ENCODE results near the gene BCAS3.

BCAS3 gene

DNA sequence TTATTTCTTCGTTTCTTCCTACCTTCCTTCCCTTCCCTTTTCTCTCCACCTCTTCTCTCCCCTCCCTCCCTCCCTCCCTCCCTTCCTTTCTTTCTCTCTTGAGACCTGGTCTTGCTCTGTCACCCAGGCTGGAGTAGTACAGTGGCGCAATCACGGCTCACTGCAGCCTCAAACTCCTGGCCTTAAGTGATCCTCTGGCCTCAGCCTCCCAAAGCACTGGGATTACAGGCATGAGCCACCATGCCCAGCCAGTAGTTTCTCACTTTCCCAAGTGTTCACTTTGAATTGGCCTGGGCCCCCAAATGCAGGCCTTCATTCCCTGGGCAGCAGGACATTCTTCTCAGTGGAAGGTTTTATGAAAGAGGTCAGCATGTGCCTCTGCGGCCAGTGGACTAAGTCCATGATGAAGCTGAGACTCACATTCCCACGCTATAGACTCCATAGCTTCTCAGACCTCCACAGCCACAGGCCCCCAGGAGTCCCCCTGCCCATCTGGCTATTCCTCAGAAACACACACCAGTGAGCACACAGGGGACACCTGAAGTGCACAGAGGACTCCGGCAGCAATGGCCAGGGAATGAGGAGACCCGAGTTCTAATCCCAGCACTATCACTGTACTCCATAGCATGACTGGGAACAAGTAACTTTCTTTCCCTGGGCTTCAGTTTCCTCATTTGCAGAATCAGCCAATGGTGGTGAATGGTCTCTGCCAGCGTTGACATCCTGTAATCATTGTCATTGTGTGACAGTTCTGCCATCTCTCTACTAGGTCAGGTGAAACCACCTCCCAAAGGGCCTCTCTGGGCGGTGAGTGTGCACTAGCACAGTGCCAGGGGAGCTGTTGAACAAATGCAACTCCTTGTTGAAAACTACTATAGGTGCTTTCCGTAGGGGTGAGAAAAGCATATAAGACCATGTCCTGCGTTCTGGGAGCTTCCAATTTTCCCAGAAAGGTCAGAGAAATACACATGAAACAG is 652.8 kb downstream of the BCAS3 start:
- no peak for DNase-seq

DNA sequence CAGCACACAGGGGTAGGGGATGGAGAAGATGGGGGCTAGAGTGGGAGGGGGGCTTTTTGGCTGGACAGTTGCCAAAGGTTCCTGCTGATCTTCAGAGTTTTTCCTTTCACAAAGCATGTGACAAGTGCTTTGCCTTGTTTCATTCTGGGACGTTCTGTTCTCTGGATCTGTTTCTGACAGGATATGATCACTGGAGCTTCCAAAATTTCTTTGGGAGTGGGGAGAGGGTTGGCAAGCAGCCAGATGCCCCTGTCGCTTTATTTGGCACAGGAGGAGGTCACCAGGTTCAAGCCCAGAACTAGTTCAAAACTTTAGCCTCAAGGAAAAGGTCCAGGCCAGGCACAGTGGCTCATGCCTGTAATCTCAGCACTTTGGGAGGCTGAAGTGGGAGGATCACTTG is 653.5 kb downstream of the BCAS3 start:
- DNase-seq, result no peak

DNA sequence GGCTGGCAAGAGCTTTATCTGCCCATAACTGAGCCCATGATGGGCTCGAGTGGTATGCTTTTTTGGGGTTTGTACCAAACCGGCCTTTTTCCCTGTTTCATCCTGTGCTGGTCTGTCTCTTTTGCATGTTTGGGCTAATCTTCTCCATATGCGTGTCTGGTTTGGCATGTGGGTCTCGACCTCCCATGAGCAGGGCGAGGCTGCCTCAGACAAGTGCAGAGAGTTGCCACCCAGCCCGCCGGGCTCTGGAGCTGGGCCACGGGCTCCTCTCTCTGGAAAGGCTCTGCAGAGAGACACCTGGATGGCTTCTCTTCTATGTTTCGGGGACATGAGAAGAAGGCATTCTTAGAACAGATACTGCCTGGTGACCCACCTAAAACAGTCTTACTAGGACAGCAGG is 654.2 kb downstream of the BCAS3 start:
- DNase-seq, result no peak

DNA sequence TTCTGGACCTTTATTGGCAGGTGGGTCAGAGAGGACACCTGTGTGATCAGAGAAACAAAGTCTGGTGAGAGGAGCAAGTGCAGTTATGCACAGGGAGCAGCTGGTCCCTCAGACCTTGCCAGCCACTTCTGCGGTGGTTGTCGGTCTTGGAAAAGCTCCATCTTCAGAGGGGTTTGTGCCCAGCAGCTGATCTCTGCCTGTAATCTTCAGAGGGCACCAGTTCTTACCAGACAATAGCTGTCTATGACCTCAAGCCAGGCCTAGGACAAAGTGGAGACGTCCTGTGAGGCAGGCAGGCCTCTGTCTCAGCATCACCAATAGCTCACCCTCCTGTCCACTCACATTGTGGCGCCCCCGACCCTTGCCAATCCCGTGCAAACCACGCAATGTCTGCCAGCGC is 655.5 kb downstream of the BCAS3 start:
- no peak for DNase-seq

DNA sequence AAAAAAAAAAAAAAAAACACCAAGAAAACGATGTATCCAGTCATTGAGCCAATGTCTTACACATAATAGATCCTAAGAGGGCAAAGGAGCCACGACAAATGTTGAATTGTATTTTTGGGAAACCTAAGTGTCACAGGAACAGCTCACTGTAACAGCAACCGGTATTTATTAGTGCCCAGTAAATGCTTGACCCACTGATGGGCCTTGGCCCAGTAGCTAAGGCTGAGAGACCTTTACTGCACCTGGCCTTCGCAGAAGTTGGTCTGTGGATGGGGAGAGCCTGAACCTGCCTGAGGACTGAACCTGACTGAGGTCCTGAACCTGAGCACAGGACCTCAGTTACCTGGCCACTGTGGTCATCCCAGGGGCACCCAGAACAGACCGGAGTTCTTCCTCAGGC is 657.0 kb downstream of the BCAS3 start:
- DNase-seq, result no peak

DNA sequence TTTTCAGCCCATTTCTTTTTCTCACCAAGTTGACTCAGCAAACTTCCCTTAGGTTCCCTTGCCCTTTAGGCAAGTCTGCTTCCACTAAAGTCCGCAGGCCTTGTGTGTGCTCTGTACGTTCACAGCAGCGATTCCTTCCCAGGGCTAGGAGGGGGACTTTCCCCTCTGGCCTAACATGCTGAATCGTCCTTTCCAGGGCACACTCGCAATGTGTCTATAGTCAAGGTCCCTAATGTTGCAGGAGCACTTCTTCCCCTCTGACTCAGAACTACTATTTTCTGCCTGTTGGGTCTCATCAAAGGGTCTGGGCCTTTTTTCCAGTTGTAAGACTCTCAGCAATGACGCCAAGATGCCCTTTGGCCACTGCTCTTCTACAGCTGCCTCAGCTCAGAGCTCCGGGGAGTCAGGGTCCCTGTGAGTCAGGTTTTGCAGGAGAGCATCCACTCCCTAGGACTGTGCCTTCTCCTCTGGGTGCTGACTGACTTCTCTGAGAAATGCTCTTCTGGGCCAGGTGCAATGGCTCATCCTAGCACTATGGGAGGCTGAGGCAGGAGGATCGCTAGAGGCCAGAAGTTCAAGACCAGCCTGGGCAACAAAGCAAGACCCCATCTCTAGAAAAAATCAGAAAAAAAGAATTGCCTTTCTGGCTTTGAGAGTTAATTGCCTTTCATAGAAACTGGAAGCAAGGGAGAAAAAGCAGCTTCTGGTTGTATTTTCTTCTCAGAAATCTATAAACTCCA is 657.6 kb downstream of the BCAS3 start:
- no peak for DNase-seq

DNA sequence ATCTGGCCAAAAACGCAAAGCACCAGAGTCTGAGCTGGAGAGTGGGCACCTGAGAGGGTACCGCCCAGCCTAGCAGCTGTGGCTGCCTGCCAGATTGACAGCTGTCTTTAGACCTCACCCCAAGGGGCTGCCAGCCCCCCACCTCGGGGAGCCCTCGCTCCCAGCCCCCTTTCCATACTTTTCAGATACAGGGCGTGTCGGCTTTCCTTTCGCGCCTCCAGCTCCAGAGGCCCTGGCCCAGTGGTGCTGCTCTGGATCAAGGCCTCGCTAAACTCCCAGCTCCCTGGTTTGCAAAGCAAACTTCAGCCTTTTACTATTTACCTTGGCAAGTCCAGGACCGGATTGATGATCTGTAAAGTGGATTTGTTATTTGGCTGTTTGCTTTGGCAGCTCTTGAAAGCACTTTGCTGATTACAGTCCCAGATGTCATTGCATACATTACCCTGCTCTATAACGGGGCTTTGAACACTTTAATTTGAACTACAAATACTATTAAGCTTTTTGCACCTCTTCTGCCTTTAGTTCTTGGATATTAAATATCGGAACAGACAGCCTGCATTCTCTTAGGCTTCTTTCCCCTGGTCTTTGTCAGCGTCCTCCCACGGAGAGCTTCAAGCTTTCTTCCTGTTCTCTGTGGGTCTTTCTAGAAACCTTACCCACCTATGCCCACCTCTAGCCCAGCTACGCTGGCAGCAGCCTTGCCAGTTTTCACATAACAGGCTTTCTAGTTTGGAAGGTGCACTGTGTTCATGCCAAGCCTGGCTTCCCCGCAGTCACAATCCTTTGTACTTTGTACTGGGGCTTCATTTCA is 658.4 kb downstream of the BCAS3 start:
- DNase-seq, result peak; percentile 98

DNA sequence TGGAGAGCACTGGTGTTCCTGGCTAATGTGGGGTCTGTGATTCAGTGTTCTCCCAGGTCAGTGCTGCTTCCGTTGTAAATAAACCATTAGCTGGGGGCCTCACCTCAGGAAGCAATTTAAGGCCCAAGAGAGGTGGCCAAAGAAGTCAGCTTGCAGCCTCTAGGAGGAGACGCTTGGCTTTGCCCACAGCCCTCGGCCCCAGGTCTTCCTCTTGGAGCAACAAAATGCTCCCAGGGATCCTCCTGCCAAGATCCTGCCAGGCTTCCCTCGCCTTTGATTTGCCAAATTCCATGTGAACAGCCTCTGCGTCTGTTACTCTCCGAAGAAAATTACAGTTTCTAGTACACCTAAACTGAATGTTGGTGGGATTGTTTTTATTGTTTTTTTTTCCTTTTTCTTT is 659.6 kb downstream of the BCAS3 start:
- DNase-seq, result no peak

DNA sequence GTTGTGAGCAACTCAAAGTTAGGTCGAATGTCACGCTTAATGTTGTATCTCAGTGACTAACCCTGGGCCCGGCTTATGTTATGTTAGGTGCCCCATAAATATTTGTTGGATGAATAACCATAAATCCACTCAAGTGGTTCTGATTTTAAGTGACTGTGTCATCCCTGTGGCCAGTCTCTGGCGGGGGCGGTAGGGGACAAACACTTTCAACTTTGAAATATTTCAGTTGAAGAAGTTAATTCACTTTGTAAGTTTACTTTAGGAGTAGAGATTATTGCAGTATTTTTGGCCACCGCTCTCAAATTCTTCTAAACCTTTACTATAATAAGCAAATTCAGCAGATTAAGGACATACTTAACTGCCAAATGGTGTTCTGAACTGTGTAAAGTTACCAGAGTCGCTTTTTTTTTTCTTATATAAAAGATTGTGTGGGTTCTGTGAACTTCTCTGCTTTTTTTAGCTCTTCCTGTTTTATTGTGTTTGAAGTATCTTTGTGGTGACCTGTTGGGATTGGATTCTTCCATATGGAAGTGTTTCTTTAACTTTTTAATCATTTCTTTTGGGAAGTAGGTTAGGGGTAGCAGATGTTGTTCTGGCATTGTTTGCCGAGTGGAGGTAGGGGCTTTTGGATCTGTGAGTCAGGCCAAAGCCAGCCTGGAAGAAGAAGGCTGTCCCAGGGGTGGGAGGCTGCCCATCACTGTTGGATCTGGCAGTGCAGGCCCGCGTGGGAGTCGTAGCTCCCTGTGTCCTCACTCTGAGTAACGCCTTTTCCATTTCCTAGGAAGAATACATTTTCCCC is 660.5 kb downstream of the BCAS3 start:
- DNase-seq, result no peak

DNA sequence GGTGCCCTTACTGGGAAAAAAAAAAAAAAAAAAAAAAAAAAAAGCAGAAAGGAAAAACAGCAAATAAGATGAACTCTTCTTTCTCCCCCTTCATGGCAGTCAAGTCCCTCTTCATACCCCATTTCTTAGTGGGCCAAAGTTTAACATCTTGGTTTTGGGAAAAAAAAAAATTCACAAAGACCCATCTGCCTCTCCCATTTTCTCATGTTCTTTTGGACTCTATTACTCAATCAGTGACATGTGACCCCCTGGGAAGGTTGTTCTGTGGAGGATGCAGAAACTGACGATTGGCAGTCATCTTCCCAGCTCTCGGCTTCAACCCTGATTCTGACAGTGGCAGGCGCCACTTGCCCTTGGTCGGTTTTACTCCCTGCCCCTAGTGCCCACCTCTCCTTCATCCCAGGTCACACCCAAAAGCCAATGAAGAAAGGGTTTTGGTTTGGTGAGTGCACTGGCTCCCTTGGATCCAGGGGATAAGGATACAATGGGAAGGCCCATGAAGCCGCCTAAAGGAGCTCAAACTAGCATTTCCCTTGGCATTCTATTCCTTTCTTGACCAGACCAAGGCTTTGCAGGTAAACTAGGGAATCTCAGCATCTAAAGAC is 661.3 kb downstream of the BCAS3 start:
- no peak for DNase-seq

DNA sequence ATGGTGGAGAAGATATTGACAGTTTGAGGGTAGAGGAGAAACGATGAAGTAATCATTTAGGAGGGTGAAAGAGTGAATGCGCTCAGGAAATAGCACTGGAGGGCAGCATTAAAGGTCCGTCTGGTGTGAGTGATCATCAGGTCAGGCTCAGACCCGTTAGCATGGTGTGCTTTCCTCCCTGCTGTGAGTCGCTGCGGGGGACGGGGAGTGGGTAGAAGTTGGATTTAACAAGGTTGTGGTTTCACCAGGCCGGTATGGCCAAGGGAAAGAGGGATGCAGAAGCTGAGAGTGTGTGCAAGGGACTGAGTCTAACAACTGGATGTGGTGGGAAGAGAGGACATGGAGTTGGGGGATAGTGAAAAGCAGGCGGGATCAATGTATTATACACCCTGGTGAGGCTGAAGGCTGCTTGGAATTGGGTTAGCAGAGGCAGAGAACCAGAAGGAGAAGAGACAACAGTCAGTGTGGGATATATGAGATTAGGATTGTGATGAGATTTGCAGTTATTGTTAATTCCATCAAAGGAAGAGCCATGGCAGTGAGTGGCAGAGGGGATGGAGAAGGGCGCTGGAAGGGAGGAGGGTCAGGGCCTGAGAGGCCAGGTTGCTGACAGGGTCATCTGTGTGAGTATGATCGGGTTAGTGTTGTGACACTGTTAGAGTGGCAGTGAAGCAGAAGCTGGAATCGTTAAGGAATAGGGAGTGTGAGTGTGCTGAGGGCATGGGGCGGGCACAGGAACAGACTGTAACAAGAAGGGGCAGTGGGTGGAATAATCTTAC is 663.0 kb downstream of the BCAS3 start:
- DNase-seq, result no peak

DNA sequence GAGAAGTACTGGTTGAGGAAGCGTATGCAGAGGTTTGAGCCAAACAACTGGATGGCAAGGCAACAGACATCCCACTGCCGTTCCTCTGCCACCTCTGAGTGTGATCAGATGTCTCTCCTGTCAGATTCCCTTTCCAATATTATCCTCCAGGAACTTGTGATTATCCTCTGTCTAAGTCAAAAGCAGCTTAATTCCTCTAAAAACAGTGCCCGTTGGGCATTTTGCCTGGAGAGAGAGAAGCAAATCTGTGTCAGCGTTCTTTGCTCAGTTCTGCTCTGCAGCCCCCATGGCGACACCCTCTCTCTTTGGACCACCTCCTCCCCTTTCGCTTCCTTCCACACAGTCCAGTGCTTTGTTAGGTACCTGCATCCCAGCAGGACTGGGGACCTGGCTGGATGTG is 665.9 kb downstream of the BCAS3 start:
- no peak for DNase-seq

DNA sequence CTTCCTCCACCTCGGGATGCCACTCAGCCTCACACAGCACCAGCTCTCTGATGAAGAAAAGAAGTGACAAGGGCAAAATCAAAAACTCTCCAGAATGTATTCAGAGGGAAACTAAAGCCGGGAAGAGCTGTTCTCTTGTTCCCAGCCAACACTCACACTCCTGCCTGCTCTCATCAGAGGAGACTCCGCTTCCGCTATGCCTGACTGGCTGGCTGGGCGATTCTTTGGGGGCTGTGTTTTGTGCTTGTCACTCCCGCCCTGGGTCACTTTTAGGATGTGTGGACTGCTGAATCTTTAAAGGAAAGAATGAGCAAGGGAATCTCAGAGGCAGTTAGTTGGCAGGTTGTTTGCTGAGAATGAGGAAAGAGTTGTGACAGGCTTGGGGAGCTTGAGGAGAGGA is 667.4 kb downstream of the BCAS3 start:
- DNase-seq, result no peak

DNA sequence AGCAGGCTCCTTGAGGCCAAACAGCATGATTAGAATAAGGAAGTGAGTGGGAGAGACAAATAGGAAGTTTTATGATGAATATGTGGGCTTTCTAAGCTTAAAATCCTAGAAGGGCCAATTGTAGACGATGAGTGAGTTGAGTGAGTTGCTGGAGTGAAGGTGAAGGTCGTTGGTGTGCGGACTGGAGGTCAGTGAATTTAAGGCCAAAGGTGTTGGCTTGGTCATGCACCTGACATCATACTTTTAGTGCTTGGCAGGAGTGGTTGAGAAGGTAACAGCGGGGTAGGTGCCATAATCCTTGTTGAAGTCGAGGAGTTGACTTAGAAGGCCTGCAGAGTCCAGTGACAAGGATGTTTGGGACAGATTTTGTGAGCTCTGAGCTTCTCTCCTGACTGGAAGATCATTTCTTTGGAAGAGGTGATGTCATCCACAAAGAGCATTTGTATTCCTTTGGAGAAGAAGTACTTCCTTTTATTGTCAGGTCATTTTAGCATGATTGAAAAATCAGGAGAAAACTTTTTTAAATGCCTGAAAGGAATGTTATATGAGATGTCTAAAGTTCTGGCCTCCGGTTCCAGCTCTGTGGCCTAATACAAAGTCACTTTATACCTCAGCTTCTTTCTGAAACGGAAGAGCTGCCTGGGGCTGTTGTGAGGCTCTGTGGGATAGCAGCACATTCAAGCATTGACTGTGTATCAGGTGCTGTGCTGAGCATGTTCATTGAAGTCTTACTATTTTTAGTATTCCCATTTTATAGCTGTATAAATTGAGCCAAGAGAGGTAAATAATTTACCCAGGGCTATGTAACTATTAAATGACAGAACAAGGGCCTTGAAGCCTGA is 668.4 kb downstream of the BCAS3 start:
- DNase-seq, result no peak

DNA sequence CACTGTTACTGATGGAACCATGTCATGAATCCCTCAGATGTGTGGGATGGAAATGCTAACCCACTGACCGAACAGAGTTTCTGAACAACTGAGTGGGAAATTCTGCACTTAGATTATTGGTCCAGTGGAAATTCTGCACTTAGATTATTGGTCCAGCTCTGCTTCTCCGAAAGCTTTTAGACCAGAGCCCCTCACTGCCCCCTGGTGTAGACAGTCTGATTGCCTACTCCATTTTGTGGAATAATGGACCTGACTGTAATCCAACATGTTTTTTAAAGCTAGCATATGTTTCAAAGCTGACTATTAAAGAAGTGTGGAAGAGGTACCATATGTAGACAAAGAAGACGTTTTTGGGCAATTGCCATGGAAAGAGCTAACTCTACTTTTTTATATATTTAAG is 671.7 kb downstream of the BCAS3 start:
- no peak for DNase-seq

DNA sequence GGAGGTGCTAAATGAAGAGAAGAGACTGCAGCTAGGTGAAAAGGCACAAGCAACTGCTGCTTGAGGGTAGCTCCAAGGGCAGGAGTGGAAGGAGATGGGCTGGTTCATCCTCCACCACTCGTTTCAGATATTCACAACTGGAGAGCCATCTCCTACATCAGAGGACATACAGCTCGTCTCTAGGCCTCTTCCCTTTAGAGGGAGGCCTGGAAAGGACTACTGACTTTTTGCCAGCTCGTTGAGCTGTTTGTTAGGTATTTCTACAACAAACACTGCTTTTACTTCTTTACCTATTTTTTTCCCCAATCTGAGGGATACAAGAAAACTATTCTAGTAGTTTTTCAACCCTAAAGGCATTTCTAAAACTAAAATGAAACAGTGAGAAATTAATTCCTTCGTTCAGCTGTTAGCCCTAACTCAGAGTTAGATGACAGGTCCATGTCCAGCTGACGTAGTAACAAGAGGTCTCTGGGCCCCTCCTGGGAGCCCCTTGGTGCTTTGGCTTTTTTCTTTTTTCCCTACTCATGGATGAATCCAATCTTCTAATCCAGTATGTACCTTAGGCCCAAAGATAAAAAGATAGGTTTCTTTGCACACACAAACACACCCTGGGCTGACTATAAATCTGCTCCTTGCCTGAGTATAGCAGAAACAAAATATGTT is 674.2 kb downstream of the BCAS3 start:
- no peak for DNase-seq

DNA sequence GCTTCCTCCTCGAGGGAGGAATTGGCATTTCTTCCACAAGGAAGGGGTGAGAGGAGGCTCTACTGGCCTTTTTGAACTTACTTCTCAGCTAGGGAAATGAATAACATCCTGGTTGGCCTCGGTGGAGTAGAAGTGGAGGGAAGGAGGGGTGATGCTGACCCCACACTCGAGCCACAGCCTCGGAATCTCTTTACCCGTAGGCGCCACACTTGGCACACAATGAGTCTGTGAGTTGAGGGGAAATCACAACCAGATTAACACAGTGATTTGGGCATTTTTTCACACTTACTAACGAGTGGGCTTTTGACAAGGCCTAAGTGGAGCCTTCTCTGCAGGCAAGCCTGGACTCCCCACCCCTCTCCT is 674.7 kb downstream of the BCAS3 start:
- no peak for DNase-seq

DNA sequence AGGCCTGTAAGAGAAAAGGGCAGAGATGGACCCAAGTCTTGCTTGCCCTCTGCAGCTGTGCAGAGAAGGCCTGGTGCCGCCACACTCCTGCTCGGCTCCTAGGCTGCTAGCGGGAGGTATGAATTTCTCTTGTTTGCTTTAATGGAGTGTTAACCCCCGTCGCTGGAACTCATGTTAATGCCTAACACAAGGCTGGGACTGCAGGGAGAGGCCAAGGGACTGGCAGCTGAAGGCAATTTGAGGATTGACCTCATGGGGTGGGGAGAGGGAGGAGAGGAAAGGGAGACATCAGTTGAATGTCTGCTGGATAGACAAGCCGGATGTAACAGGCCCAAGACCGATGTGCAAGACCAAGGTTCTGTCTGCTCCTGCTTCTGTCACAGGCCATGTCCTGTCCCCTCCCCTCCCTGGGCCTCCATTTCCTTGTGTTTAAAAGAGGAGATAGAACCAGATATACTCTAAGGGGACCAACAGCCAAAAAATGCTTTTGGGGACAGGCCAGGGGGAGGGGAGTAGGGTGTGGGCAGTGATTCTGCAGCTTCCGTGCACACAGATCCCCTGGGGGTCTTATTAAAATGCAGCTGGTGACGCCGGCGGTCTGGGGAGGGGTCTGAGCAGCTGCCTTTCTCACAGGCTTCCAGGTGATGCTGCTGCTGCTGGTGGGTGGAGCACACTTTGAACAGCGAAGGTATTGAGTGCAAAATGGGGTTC is 675.3 kb downstream of the BCAS3 start:
- DNase-seq, result no peak

DNA sequence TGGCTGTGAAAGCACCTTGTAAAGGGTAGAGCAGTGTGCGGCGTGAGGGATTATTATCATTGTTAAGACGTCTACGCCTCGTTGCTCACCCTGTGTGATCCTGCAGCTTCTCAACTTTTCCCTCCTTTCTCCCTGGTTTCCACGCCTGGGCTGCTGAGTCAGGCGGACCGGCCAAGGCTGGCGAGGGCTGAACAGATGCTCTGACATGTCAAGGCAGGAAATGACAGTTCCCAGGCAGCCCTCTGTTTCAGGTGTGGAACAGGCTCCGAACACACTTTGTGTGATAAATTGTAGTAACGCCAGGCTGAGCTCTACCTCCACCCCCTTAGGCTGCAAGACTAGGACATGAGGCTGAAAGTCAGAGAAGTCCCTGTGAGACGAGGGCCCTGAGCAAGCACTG is 676.0 kb downstream of the BCAS3 start:
- no peak for DNase-seq
